ENCODE measurements around the gene KIT. TPM values are rescaled to one million over a fixed set of nuclear protein-coding genes. Genes with fewer than 3 reads are reported as not detected.

KIT gene
- total RNA-seq, 1 donor from 2014 or later, result 7.4 TPM

DNA sequence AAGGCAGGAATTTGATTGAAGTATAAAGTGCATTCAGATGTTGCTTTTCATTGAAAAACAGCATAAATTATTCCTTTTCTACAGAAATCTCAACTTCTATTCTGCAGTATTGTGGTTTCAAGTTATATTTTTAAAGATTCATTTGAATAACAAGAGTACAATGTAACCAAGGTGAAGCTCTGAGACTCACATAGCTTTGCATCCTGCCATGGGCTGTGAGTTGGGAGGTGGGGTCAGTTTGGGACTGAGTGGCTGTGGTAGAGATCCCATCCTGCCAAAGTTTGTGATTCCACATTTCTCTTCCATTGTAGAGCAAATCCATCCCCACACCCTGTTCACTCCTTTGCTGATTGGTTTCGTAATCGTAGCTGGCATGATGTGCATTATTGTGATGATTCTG, 69.2 kb downstream of the KIT start:
- Mint-ChIP-seq H3K4me3 (no peak overlapping the region), H3K27ac (no peak overlapping the region), H3K9me3 (no peaks in the 10 kb centered on the region), H3K27me3 (ENCODE audit: low read depth) (no peaks in the 10 kb centered on the region), H3K36me3 (peaks cover 4% of the 10 kb centered on the region), H3K4me1 (peaks cover 2% of the 10 kb centered on the region)
- TF ChIP-seq, protein P1, sequence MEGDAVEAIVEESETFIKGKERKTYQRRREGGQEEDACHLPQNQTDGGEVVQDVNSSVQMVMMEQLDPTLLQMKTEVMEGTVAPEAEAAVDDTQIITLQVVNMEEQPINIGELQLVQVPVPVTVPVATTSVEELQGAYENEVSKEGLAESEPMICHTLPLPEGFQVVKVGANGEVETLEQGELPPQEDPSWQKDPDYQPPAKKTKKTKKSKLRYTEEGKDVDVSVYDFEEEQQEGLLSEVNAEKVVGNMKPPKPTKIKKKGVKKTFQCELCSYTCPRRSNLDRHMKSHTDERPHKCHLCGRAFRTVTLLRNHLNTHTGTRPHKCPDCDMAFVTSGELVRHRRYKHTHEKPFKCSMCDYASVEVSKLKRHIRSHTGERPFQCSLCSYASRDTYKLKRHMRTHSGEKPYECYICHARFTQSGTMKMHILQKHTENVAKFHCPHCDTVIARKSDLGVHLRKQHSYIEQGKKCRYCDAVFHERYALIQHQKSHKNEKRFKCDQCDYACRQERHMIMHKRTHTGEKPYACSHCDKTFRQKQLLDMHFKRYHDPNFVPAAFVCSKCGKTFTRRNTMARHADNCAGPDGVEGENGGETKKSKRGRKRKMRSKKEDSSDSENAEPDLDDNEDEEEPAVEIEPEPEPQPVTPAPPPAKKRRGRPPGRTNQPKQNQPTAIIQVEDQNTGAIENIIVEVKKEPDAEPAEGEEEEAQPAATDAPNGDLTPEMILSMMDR (IDR thresholded peaks at IDR 0.05; ENCODE audit: unreplicated experiment), result no peak
- DNase-seq (ENCODE audit: low spot score in 2 of 2, unreplicated experiment in 2 of 2), result no peak

DNA sequence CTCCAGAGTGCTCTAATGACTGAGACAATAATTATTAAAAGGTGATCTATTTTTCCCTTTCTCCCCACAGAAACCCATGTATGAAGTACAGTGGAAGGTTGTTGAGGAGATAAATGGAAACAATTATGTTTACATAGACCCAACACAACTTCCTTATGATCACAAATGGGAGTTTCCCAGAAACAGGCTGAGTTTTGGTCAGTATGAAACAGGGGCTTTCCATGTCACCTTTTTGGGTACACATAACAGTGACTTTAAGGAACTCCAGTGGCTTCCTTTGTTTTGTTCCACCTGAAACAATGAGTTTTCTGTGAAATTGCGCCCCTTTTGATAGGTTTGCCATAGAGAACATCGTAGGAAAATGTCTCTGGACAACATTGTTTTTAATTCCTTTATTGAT, 69.6 kb downstream of the KIT start:
- peaks cover 4% of the 10 kb centered on the region for H3K4me1 Mint-ChIP-seq
- no peak overlapping the region for H3K27ac Mint-ChIP-seq
- H3K4me3 Mint-ChIP-seq, result no peak overlapping the region
- H3K27me3 Mint-ChIP-seq (ENCODE audit: low read depth), result no peaks in the 10 kb centered on the region
- no peak for DNase-seq (ENCODE audit: low spot score in 2 of 2, unreplicated experiment in 2 of 2)
- TF ChIP-seq, protein P1 (IDR thresholded peaks at IDR 0.05; ENCODE audit: unreplicated experiment), result no peak
- peaks cover 4% of the 10 kb centered on the region for H3K36me3 Mint-ChIP-seq
- H3K9me3 Mint-ChIP-seq, result no peaks in the 10 kb centered on the region

DNA sequence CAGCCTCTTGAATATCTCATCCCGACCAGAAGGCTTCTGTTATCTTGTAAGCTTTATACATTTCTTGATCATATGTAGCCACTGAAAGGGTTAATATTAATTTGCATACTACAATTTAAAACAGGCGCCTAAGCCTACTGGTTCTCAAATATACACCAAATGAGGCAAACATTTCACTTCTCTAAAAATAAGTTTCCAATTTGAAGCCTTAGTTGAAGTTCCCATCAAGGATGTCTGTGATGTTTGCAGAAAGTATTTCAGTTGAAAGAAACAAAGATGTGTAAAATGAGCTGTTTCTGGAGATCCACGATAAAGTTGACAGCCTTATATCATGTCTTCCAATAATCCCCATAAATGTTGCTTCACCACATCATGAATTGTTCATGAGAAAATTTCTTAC, 70.6 kb downstream of the KIT start:
- no peaks in the 10 kb centered on the region for H3K27me3 Mint-ChIP-seq (ENCODE audit: low read depth)
- TF ChIP-seq, protein P1 (IDR thresholded peaks at IDR 0.05; ENCODE audit: unreplicated experiment), result no peak
- no peaks in the 10 kb centered on the region for H3K9me3 Mint-ChIP-seq
- peaks cover 4% of the 10 kb centered on the region for H3K36me3 Mint-ChIP-seq
- H3K27ac Mint-ChIP-seq, result no peak overlapping the region
- peaks cover 4% of the 10 kb centered on the region for H3K4me1 Mint-ChIP-seq
- H3K4me3 Mint-ChIP-seq, result no peak overlapping the region
- no peak for DNase-seq (ENCODE audit: low spot score in 2 of 2, unreplicated experiment in 2 of 2)

DNA sequence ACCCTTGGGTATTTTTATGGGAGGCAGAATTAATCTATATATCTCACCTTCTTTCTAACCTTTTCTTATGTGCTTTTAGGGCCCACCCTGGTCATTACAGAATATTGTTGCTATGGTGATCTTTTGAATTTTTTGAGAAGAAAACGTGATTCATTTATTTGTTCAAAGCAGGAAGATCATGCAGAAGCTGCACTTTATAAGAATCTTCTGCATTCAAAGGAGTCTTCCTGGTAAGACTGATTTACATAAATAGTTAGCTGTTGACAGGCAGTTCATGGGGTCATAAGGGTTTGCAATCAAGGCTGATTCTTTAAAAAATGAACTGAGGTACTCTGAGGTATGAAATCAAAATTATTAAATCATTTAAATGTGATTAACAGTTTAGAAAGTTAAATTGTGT, 71.5 kb downstream of the KIT start:
- DNase-seq (ENCODE audit: low spot score in 2 of 2, unreplicated experiment in 2 of 2), result no peak
- Mint-ChIP-seq H3K4me3 (no peak overlapping the region), H3K27me3 (ENCODE audit: low read depth) (no peaks in the 10 kb centered on the region), H3K27ac (no peak overlapping the region), H3K9me3 (peaks cover 4% of the 10 kb centered on the region), H3K36me3 (peaks cover 9% of the 10 kb centered on the region), H3K4me1 (peaks cover 2% of the 10 kb centered on the region)
- TF ChIP-seq, protein P1 (IDR thresholded peaks at IDR 0.05; ENCODE audit: unreplicated experiment), result no peak

DNA sequence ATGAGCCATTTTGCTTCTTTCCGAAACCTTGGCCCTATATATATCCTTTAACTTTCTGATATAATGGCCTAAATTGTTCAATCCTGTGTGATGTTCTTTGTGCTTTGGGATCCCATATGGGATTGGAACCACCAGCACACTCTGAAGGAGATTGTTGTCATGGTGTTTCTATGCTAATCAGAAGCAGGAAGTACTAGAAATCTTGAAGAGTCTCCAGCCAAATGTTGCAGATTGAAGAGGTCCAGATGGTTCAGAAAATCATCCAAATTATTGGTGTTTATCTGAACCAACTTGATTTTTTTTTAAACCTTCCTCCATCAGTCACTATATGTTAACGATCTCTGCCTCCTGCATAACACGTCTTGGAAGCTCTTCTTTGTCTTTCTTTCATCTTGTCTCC, 72.8 kb downstream of the KIT start:
- H3K27ac Mint-ChIP-seq, result no peak overlapping the region
- H3K4me3 Mint-ChIP-seq, result no peak overlapping the region
- peaks cover 9% of the 10 kb centered on the region for H3K36me3 Mint-ChIP-seq
- TF ChIP-seq, protein P1 (IDR thresholded peaks at IDR 0.05; ENCODE audit: unreplicated experiment), result no peak
- peaks cover 2% of the 10 kb centered on the region for H3K4me1 Mint-ChIP-seq
- DNase-seq (ENCODE audit: low spot score in 2 of 2, unreplicated experiment in 2 of 2), result no peak
- peaks cover 6% of the 10 kb centered on the region for H3K9me3 Mint-ChIP-seq
- H3K27me3 Mint-ChIP-seq (ENCODE audit: low read depth), result no peaks in the 10 kb centered on the region

DNA sequence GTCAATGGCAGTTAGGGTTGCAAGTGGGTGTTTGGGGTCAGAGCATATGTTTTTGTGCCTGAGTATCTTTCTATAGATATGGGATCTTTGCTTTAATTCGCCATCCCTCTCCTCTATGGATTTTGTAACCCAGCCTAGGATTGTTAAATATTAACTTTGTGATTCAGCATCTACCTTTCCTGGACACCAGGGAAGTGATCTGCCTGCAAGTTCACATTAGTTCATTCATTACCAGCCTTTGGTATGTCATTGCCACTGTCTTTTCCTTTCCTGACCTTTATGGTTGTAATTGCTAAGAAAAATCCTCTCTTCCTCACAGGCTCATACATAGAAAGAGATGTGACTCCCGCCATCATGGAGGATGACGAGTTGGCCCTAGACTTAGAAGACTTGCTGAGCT, 73.8 kb downstream of the KIT start:
- TF ChIP-seq, protein P1 (IDR thresholded peaks at IDR 0.05; ENCODE audit: unreplicated experiment), result no peak
- Mint-ChIP-seq H3K36me3 (peaks cover 9% of the 10 kb centered on the region), H3K4me1 (peaks cover 2% of the 10 kb centered on the region), H3K9me3 (peaks cover 6% of the 10 kb centered on the region), H3K27ac (no peak overlapping the region), H3K4me3 (no peak overlapping the region), H3K27me3 (ENCODE audit: low read depth) (no peaks in the 10 kb centered on the region)
- DNase-seq (ENCODE audit: low spot score in 2 of 2, unreplicated experiment in 2 of 2), result no peak

All from mesothelial cell of epicardium (in vitro differentiated cells).